K562 (cell line): ENCODE data around the gene TECPR1. TPM values are rescaled to one million over a fixed set of nuclear protein-coding genes. Genes with fewer than 3 reads are reported as not detected.
A peak's percentile ranks its signal among the peaks of the same experiment; 100 is the strongest.

Experiments
- ATF7 ChIP-seq: fragments of 450-650 bp; IDR thresholded peaks from 2 replicates; pipeline ENCODE4 v1.7.1; 2014; ENCODE audit warnings: mild to moderate bottlenecking, moderate library complexity
- CCAR2 ChIP-seq: fragments of 200-400 bp; formaldehyde crosslinking; IDR thresholded peaks from 2 replicates; pipeline ENCODE4 v1.6.1; 2017; ENCODE audit warnings: mild to moderate bottlenecking, low read depth, low read length
- CEBPZ ChIP-seq: fragments of 150-350 bp; IDR thresholded peaks from 2 replicates; pipeline ENCODE4 v1.6.1; 2014; ENCODE audit warnings: low read depth, mild to moderate bottlenecking, low read length, borderline replicate concordance
- CREM ChIP-seq: IDR thresholded peaks from 2 replicates; pipeline ENCODE4 v1.6.1; 2014; ENCODE audit warnings: antibody characterized with exemption, low read depth
- CTBP1 ChIP-seq: fragments of 450-650 bp; IDR thresholded peaks from 2 replicates; pipeline ENCODE4 v1.6.1; 2016; ENCODE audit warnings: borderline replicate concordance
- CTCFL ChIP-seq: IDR thresholded peaks from 2 replicates; pipeline ENCODE4 v1.6.1; 2011; ENCODE audit warnings: borderline replicate concordance, low read depth, mild to moderate bottlenecking, moderate library complexity, low read length; ENCODE audit not compliant: insufficient read depth, poor library complexity, severe bottlenecking
- HCFC1 ChIP-seq: IDR thresholded peaks from 2 replicates; pipeline ENCODE4 v1.6.1; 2012; ENCODE audit warnings: low read depth, low read length, improper control_type of control experiment
- HNRNPH1 ChIP-seq: fragments of 200-400 bp; formaldehyde crosslinking; optimal IDR thresholded peaks from 2 replicates; pipeline ENCODE3; 2017; ENCODE audit warnings: low read depth, mild to moderate bottlenecking, low read length, moderate library complexity
- KDM1A ChIP-seq, 2 experiments: fragments of 450-650 bp; IDR thresholded peaks; 2 replicates each; pipeline ENCODE4 v1.6.1; 2016; ENCODE audit warnings: mild to moderate bottlenecking in 2 of 2
- L3MBTL2 ChIP-seq: fragments of 450-650 bp; IDR thresholded peaks from 2 replicates; pipeline ENCODE4 v1.6.1; 2016; ENCODE audit warnings: mild to moderate bottlenecking, moderate library complexity
- MTA3 ChIP-seq: fragments of 450-650 bp; formaldehyde crosslinking; IDR thresholded peaks from 2 replicates; pipeline ENCODE4 v1.6.1; 2017; ENCODE audit warnings: mild to moderate bottlenecking, borderline replicate concordance
- NCOA4 ChIP-seq: fragments of 450-650 bp; IDR thresholded peaks from 2 replicates; pipeline ENCODE4 v1.6.1; 2018; ENCODE audit warnings: mild to moderate bottlenecking; ENCODE audit not compliant: partially characterized antibody
- NFE2L1 ChIP-seq: fragments of 450-650 bp; IDR thresholded peaks from 2 replicates; pipeline ENCODE4 v1.6.1; 2016; ENCODE audit warnings: missing genetic modification characterization, low read depth, mild to moderate bottlenecking, missing compliant biosample characterization, moderate library complexity, borderline replicate concordance
- PCBP1 ChIP-seq: fragments of 200-400 bp; formaldehyde crosslinking; IDR thresholded peaks from 2 replicates; pipeline ENCODE4 v1.6.1; 2018; ENCODE audit warnings: mild to moderate bottlenecking, low read depth, low read length; ENCODE audit not compliant: poor library complexity, severe bottlenecking
- POLR2A ChIP-seq: fragments of 450-650 bp; conservative IDR thresholded peaks from 2 replicates; pipeline ENCODE4 v1.6.1; 2016
- ZBTB1 ChIP-seq: sonication (generic); formaldehyde crosslinking; IDR thresholded peaks from 2 replicates; pipeline ENCODE4 v1.8.1; 2023; ENCODE audit warnings: missing genetic modification reagents, low read depth, mild to moderate bottlenecking, borderline replicate concordance
- ZBTB12 ChIP-seq: fragments of 250-450 bp; sonication (Bioruptor Pico); IDR thresholded peaks from 2 replicates; pipeline ENCODE4 v1.4.0; 2020
- ZNF217 ChIP-seq: sonication (generic); formaldehyde crosslinking; IDR thresholded peaks from 2 replicates; pipeline ENCODE4 v1.8.0; 2022; ENCODE audit warnings: mild to moderate bottlenecking, missing genetic modification reagents
- polyA plus RNA-seq, 8 experiments: library from polyadenylated mRNA; depleted of rRNA in 4 of 8; stranded (reverse) in 5 of 8; unstranded in 3 of 8; fragments of >200 nt; fragmentation: Nextera tagmentation in 2 of 8; fragmentation: Illumina TruSeq in 1 of 8; extraction: Ambion mirVana in 2 of 8; extraction: Trizol in 1 of 8; gene quantifications; 2 replicates each; pipeline versions ENCODE4 v1.2.1 to v1.2.3, GENCODE V29; 2011 to 2014; ENCODE audit warnings: inconsistent platforms in 1 of 8, missing spikeins in 1 of 8
- total RNA-seq, 7 experiments: library from RNA; depleted of rRNA in 6 of 7; stranded (reverse); fragments of >200 nt in 6 of 7; fragmentation: Illumina TruSeq in 2 of 7; extraction: Trizol in 2 of 7; gene quantifications; 2 replicates each; pipeline versions ENCODE4 v1.2.1 to v1.2.3, GENCODE V29; 2011 to 2021; ENCODE audit warnings: low replicate concordance in 1 of 7
- TF ChIP-seq, protein P1 (sequence below): fragments of 450-650 bp; IDR thresholded peaks from 2 replicates; pipeline ENCODE4 v1.6.1; 2014; ENCODE audit warnings: low read depth, mild to moderate bottlenecking, moderate library complexity, borderline replicate concordance

Gene TECPR1
- total and polyA plus RNA-seq, 9 of the 15 experiments (the other 6 are each of a cell fraction or from before 2014, with no cell fraction given): 0.17 to 15.0 (median 2.2) TPM

- TF ChIP-seq ZNF217 (CRISPR knock-in tag): no peak
- TF ChIP-seq L3MBTL2: peak; percentile 67; the same call in 1 of the 2 replicates
- no peak for TF ChIP-seq CTCFL
- TF ChIP-seq CCAR2: no peak
- TF ChIP-seq CTBP1: peak; percentile 72; the same call in 1 of the 2 replicates
- TF ChIP-seq NFE2L1 (tag): no peak
- 0 out of 2 replicates have a peak, but pooled peaks have one; percentile 63 for TF ChIP-seq ZBTB1 (CRISPR knock-in tag)
- peak; percentile 58 for TF ChIP-seq ZBTB12 (CRISPR knock-in tag)
- TF ChIP-seq NCOA4: no peak
- peak; percentile 53; the same call in 1 of the 2 replicates for TF ChIP-seq HCFC1
- TF ChIP-seq ATF7: peak; percentile 48; the same call in 1 of the 2 replicates
- peak; percentile 64; the same call in 1 of the 2 replicates for TF ChIP-seq POLR2A
- 0 out of 2 replicates have a peak, but pooled peaks have one; percentile 52 for TF ChIP-seq MTA3
- no peak for TF ChIP-seq HNRNPH1
- TF ChIP-seq CREM: peak; percentile 86
- TF ChIP-seq, protein P1, sequence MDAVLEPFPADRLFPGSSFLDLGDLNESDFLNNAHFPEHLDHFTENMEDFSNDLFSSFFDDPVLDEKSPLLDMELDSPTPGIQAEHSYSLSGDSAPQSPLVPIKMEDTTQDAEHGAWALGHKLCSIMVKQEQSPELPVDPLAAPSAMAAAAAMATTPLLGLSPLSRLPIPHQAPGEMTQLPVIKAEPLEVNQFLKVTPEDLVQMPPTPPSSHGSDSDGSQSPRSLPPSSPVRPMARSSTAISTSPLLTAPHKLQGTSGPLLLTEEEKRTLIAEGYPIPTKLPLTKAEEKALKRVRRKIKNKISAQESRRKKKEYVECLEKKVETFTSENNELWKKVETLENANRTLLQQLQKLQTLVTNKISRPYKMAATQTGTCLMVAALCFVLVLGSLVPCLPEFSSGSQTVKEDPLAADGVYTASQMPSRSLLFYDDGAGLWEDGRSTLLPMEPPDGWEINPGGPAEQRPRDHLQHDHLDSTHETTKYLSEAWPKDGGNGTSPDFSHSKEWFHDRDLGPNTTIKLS: peak; percentile 49; the same call in 1 of the 2 replicates
- no peak for TF ChIP-seq CEBPZ
- TF ChIP-seq KDM1A (IDR thresholded peaks at IDR 0.05): no peak
- peak; percentile 20 for TF ChIP-seq PCBP1
Observed at GRCh38 chr7:98251601-98252424, at the start of gene TECPR1 (continued).
